Measurements from ENCODE around the gene CNPY1. TPM values are rescaled to one million over a fixed set of nuclear protein-coding genes. Genes with fewer than 3 reads are reported as not detected.

The CNPY1 gene
- total RNA-seq, 1 experiment from 2014 or later = not detected

GRCh38 chr7:155493744-155494538, 52.4 kb downstream of the CNPY1 start:
- no peaks in the 10 kb centered on the region for H3K4me1 Mint-ChIP-seq (ENCODE audit: low read depth, unreplicated experiment)
- H3K27ac Mint-ChIP-seq (ENCODE audit: unreplicated experiment) = no peak overlapping the region
- no peaks in the 10 kb centered on the region for H3K36me3 ChIP-seq (ENCODE audit: control insufficient read depth, insufficient read depth, low read length)
- H3K27me3 Mint-ChIP-seq (ENCODE audit: insufficient read depth, unreplicated experiment) = peaks cover 3% of the 10 kb centered on the region
- BruUV-seq (replicated peaks) = no TSS peak
- intact Hi-C loops (cut with micrococcal nuclease; ENCODE audit: unreplicated experiment) = no loop called here
- H3K9me3 ChIP-seq = no peaks in the 10 kb centered on the region
- H3K4me1 ChIP-seq = no peaks in the 10 kb centered on the region; the same call in 1 of the 2 replicates
- no peak for DNase-seq
- no peaks in the 10 kb centered on the region for H3K36me3 Mint-ChIP-seq (ENCODE audit: insufficient read depth, unreplicated experiment)
- POLR2A ChIA-PET = no interaction called here
- no peak overlapping the region for H3K4me3 Mint-ChIP-seq (ENCODE audit: unreplicated experiment)
- TF ChIP-seq CTCF (IDR thresholded peaks at IDR 0.05; ENCODE audit: insufficient read depth in 1 of 2, low read depth in 1 of 2, low read length in 1 of 2, severe bottlenecking in 1 of 2, unreplicated experiment in 1 of 2) = no peak
- no peak overlapping the region for H3K4me3 ChIP-seq (ENCODE audit: low read depth, low read length)
- CTCF ChIA-PET = no interaction called here
- no peaks in the 10 kb centered on the region for H3K27me3 ChIP-seq (replicated peaks; ENCODE audit: control insufficient read depth, insufficient read depth, low read length)
- H3K9me3 Mint-ChIP-seq (ENCODE audit: unreplicated experiment) = no peaks in the 10 kb centered on the region

- no peaks in the 10 kb centered on the region for H3K4me1 ChIP-seq
- no TSS peak for BruUV-seq (replicated peaks)
- H3K4me3 ChIP-seq (ENCODE audit: low read depth, low read length) = no peak overlapping the region
- Mint-ChIP-seq H3K27me3 (ENCODE audit: insufficient read depth, unreplicated experiment) (peaks cover 6% of the 10 kb centered on the region), H3K4me3 (ENCODE audit: unreplicated experiment) (no peak overlapping the region), H3K27ac (ENCODE audit: unreplicated experiment) (no peak overlapping the region), H3K36me3 (ENCODE audit: insufficient read depth, unreplicated experiment) (no peaks in the 10 kb centered on the region), H3K9me3 (ENCODE audit: unreplicated experiment) (no peaks in the 10 kb centered on the region), H3K4me1 (ENCODE audit: low read depth, unreplicated experiment) (no peaks in the 10 kb centered on the region)
- DNase-seq = no peak
- ChIA-PET CTCF (no interaction called here), POLR2A (no interaction called here)
- H3K36me3 ChIP-seq (ENCODE audit: control insufficient read depth, insufficient read depth, low read length) = no peaks in the 10 kb centered on the region
- no peak for TF ChIP-seq CTCF (IDR thresholded peaks at IDR 0.05; ENCODE audit: insufficient read depth in 1 of 2, low read depth in 1 of 2, low read length in 1 of 2, severe bottlenecking in 1 of 2, unreplicated experiment in 1 of 2)
- intact Hi-C loops (cut with micrococcal nuclease; ENCODE audit: unreplicated experiment) = no loop called here
- H3K9me3 ChIP-seq = no peaks in the 10 kb centered on the region
- no peaks in the 10 kb centered on the region for H3K27me3 ChIP-seq (replicated peaks; ENCODE audit: control insufficient read depth, insufficient read depth, low read length)
Observed at GRCh38 chr7:155491812-155492211, 54.5 kb downstream of the CNPY1 start.

- no peaks in the 10 kb centered on the region for H3K27me3 ChIP-seq (replicated peaks; ENCODE audit: control insufficient read depth, insufficient read depth, low read length)
- H3K4me1 ChIP-seq = no peaks in the 10 kb centered on the region
- intact Hi-C loops (cut with micrococcal nuclease; ENCODE audit: unreplicated experiment) = no loop called here
- Mint-ChIP-seq H3K36me3 (ENCODE audit: insufficient read depth, unreplicated experiment) (no peaks in the 10 kb centered on the region), H3K27me3 (ENCODE audit: insufficient read depth, unreplicated experiment) (peaks cover 6% of the 10 kb centered on the region), H3K4me3 (ENCODE audit: unreplicated experiment) (no peak overlapping the region), H3K27ac (ENCODE audit: unreplicated experiment) (no peak overlapping the region), H3K9me3 (ENCODE audit: unreplicated experiment) (no peaks in the 10 kb centered on the region), H3K4me1 (ENCODE audit: low read depth, unreplicated experiment) (no peaks in the 10 kb centered on the region)
- POLR2A ChIA-PET = no interaction called here
- no peak overlapping the region for H3K4me3 ChIP-seq (ENCODE audit: low read depth, low read length)
- no peaks in the 10 kb centered on the region for H3K36me3 ChIP-seq (ENCODE audit: control insufficient read depth, insufficient read depth, low read length)
- BruUV-seq (replicated peaks) = no TSS peak
- no peak for TF ChIP-seq CTCF (IDR thresholded peaks at IDR 0.05; ENCODE audit: insufficient read depth in 1 of 2, low read depth in 1 of 2, low read length in 1 of 2, severe bottlenecking in 1 of 2, unreplicated experiment in 1 of 2)
- H3K9me3 ChIP-seq = no peaks in the 10 kb centered on the region
- DNase-seq = no peak
- CTCF ChIA-PET = no interaction called here
Observed at GRCh38 chr7:155490697-155491628, 55.4 kb downstream of the CNPY1 start.

All from Caco-2 (cell line).